Upper lobe of left lung (tissue), 6 donors: ENCODE measurements around the gene PRSS57. TPM values are rescaled to one million over a fixed set of nuclear protein-coding genes. Genes with fewer than 3 reads are reported as not detected.
A peak's percentile ranks its signal among the peaks of the same experiment; 100 is the strongest.

Experiments
- ATAC-seq, 2 donors: fragments of 200-7000 bp; cut with Tn5 transposase; one replicate each; pipeline ENCODE4 v1.9.1; 2022; ENCODE audit warnings: mild to moderate bottlenecking in 2 of 2, moderate library complexity in 2 of 2; ENCODE audit not compliant: low FRiP score in 2 of 2
- DNase-seq, 2 donors: peaks; one replicate each; pipeline ENCODE4 v3.0.0-alpha.2; 2019 to 2020
- H3K27ac ChIP-seq, 4 donors: fragments of 200-600 bp; sonication (generic); one replicate each; pipeline ENCODE4 v1.5.1; 2016 to 2019
- H3K27me3 ChIP-seq, 4 donors: fragments of 200-600 bp; sonication (generic); one replicate each; pipeline ENCODE4 v1.5.1; 2017 to 2019
- H3K36me3 ChIP-seq, 4 donors: fragments of 200-600 bp; sonication (generic); one replicate each; pipeline ENCODE4 v1.5.1; 2016 to 2019
- H3K4me1 ChIP-seq, 4 donors: fragments of 200-600 bp; sonication (generic); one replicate each; pipeline ENCODE4 v1.5.1; 2018 to 2019
- H3K4me3 ChIP-seq, 4 donors: fragments of 200-600 bp; sonication (generic); one replicate each; pipeline ENCODE4 v1.5.1; 2017 to 2019; ENCODE audit warnings: mild to moderate bottlenecking in 2 of 4, moderate library complexity in 1 of 4
- H3K9me3 ChIP-seq, 4 donors: fragments of 200-600 bp; sonication (generic); one replicate each; pipeline ENCODE4 v1.5.1; 2018 to 2019
- CTCF ChIP-seq, 6 experiments: fragments of 450-650 bp in 4 of 6; fragments of 200-600 bp in 2 of 6; sonication (generic) in 2 of 6; IDR thresholded peaks; one replicate each; pipeline ENCODE4 v1.5.1; 2016 to 2019; ENCODE audit warnings: antibody characterized with exemption in 6 of 6
- EP300 ChIP-seq, 4 donors: sonication (generic); formaldehyde crosslinking; IDR thresholded peaks; one replicate each; pipeline ENCODE4 v1.5.1; 2017; ENCODE audit warnings: antibody characterized with exemption in 4 of 4, control low read depth in 2 of 4
- POLR2A ChIP-seq, 4 donors: fragments of 450-650 bp; IDR thresholded peaks; one replicate each; pipeline ENCODE4 v1.5.1; 2016 to 2017; ENCODE audit warnings: antibody characterized with exemption in 4 of 4, mild to moderate bottlenecking in 2 of 4
- POLR2AphosphoS5 ChIP-seq, 2 donors: sonication (generic); formaldehyde crosslinking; IDR thresholded peaks; one replicate each; pipeline ENCODE4 v1.5.1; 2017; ENCODE audit warnings: antibody characterized with exemption in 2 of 2
- WGBS, 2 donors: methylation state at CpG; one replicate each; pipeline ENCODE4 v1.1.5; 2017 to 2018; 5-methylcytosine and 5-hydroxymethylcytosine counted together
- total RNA-seq, 6 donors: library from RNA; depleted of rRNA in 4 of 6; stranded (reverse); fragments of >200 nt in 4 of 6; gene quantifications; one replicate each; pipeline versions ENCODE4 v1.1.0 to v1.2.1, GENCODE V29; 2016 to 2021
- donor health status: DM: no; HTN: no; CAD: no; lungs with moderate emphysema.
- donor health status: DM: no; HTN: yes; CAD: no; lungs with severe emphysema.

Gene PRSS57
- total RNA-seq, 6 donors from 2014 or later = 0.37 to 0.46 TPM; not detected in 4

DNA sequence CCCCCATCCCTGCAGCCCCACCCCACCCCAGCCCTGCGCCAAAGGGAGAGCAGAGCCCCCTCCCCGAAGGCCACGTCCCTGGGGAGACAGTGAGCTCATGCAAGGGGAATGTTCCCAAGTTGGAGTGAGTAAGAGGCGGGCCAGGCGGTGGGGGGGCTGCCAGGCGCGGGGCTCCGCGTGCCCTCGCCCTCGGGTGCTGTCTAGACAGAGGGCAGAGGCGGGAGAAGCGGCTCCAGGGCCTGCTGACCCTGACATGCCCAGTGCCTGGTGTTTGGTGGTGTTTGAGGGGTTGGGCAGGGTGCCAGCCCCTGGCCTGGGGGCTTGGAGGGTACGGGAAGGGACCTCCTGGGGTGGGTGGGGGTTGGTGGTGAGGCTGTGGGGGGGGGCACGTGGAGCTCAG lies 18.1 kb downstream of the PRSS57 start:
- H3K9me3 ChIP-seq = no peaks in the 10 kb centered on the region
- peak overlapping the region; percentile 51 to 77 (median 55) for H3K4me3 ChIP-seq
- DNase-seq (peak; percentile 61 to 92), ATAC-seq (peak; percentile 5 to 24)
- peaks cover 0 to 4% (median 0%) of the 10 kb centered on the region in 4 donors for H3K27me3 ChIP-seq
- peak overlapping the region; percentile 84 to 95 (median 90) for H3K27ac ChIP-seq
- peaks cover 34 to 65% (median 46%) of the 10 kb centered on the region in 4 donors for H3K4me1 ChIP-seq
- 7% methylated on average over 14 of the region's 15 CpGs; no CpG with 5 or more reads in 1 of the 2 donors for WGBS, 2 donors
- H3K36me3 ChIP-seq = peaks cover 0 to 13% (median 0%) of the 10 kb centered on the region in 4 donors
- peak; percentile 62 to 70 for TF ChIP-seq POLR2AphosphoS5 (IDR thresholded peaks at IDR 0.05)
- TF ChIP-seq POLR2A (IDR thresholded peaks at IDR 0.05) = no peak
- peak in 2 of 4 donors; percentile 43 to 72 for TF ChIP-seq EP300 (IDR thresholded peaks at IDR 0.05)
- no peak for TF ChIP-seq CTCF (IDR thresholded peaks at IDR 0.05)

DNA sequence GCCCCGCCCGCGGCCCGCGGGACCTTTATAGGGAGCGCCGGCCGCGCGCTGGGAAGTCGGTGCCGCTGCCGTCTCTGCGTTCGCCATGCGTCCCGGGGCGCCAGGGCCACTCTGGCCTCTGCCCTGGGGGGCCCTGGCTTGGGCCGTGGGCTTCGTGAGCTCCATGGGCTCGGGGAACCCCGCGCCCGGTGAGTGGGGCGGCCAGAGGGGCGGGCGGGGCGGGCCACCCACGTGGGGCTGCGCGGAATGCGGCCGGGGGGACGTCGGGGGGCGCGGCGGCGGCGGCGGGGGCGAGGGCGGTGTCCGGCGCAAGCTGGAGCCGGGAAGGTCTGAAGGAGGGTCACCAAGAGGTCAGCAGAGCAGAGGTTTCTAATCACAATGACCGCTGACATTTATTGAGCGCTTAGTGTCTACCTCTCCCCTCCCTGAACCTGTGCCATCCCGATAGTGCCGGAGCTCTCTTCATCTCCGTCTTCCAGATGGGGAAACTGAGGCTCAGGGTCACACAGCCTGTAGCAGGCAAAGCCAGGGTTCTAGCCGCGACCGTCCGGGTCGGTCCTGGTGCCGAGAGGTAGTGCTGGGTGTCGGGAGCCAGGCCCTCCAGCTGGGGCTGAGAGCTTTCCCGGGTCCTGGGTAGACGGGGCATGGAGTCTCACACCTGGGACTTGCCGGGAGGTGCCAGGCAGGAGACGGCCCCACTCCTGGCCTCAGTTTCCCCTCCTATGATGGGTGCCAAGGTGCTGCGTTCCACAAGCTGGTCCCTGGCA lies 18.7 kb downstream of the PRSS57 start, which contains the start of gene FSTL3:
Gene FSTL3 (plus strand): TSS at position 54 of the 767 bp plus-strand sequence. CDS start 32 bp downstream, at position 86.
- H3K36me3 ChIP-seq = peaks cover 0 to 10% (median 0%) of the 10 kb centered on the region in 4 donors
- H3K4me3 ChIP-seq = peak within 1 kb of the TSS; percentile 51 to 77 (median 55)
- peak within 1 kb of the TSS; percentile 84 to 95 (median 90) for H3K27ac ChIP-seq
- no peaks in the 10 kb centered on the region for H3K9me3 ChIP-seq
- H3K4me1 ChIP-seq = peaks cover 33 to 68% (median 46%) of the 10 kb centered on the region in 4 donors
- peaks cover 0 to 4% (median 0%) of the 10 kb centered on the region in 4 donors for H3K27me3 ChIP-seq
- WGBS, 2 donors = 11 to 22% methylated on average over 14 to 18 of the region's 63 CpGs
- ATAC-seq = no peak
- TF ChIP-seq POLR2A (IDR thresholded peaks at IDR 0.05) (peak in 1 of 4 donors; percentile 40), POLR2AphosphoS5 (IDR thresholded peaks at IDR 0.05) (peak; percentile 55 to 62), EP300 (IDR thresholded peaks at IDR 0.05) (no peak), CTCF (IDR thresholded peaks at IDR 0.05) (no peak)
- DNase-seq = peak in 1 of 2 donors; percentile 92

GRCh38 chr19:676007-676338 lies 19.3 kb downstream of the PRSS57 start:
- WGBS, 2 donors = 22 to 32% methylated on average over 5 to 8 of the region's 31 CpGs
- Histone ChIP-seq H3K9me3 (no peaks in the 10 kb centered on the region), H3K36me3 (peaks cover 0 to 6% (median 0%) of the 10 kb centered on the region in 4 donors), H3K27ac (peak overlapping the region; percentile 65 to 95 (median 86)), H3K4me3 (peak overlapping the region in 3 of 4 donors; percentile 51 to 77 (median 58)), H3K27me3 (peaks cover 0 to 4% (median 0%) of the 10 kb centered on the region in 4 donors), H3K4me1 (peaks cover 28 to 64% (median 41%) of the 10 kb centered on the region in 4 donors)
- TF ChIP-seq CTCF (IDR thresholded peaks at IDR 0.05) (no peak), EP300 (IDR thresholded peaks at IDR 0.05) (no peak), POLR2A (IDR thresholded peaks at IDR 0.05) (no peak), POLR2AphosphoS5 (IDR thresholded peaks at IDR 0.05) (no peak)
- DNase-seq (no peak), ATAC-seq (no peak)

DNA sequence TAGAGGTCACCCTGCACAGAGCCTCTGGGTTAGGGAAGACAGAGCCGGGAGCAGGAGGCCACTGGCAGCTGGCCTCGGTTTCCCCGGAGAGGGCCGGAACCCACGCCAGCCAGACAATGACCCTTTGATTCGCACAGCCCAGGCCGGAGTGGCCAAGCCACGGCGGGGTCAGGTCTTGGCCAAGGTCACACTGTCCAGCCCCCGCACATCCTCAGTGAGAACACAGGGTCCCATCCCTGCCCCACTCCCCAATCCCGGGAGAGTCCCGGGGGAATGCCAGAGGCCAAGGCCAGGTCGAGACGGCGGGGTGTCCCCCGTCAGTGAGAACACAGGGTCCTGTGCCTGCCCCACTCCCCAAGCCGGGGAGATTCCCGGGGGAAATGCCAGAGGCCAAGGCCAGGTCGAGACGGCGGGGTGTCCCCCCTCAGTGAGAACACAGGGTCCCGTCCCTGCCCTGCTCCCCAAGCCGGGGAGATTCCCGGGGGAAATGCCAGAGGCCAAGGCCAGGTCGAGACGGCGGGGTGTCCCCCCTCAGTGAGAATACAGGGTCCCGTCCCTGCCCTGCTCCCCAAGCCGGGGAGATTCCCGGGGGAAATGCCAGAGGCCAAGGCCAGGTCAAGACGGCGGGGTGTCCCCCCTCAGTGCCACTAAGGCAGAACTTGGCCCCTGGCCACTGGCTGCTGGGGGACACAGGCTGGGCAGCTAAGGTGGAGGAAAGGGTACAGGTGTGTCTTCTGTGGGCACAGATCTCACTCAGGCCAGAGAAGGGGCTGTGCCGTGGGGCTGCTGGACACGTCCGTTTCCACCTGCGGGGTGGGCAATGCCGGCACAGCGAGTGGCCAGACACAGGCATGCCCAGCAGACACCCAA lies 20.7 kb downstream of the PRSS57 start:
- ATAC-seq (no peak), DNase-seq (peak in 1 of 2 donors; percentile 76)
- Histone ChIP-seq H3K27ac (peak overlapping the region in 1 of 4 donors; percentile 65), H3K4me1 (peaks cover 25 to 53% (median 38%) of the 10 kb centered on the region in 4 donors), H3K27me3 (peaks cover 0 to 4% (median 0%) of the 10 kb centered on the region in 4 donors), H3K9me3 (no peaks in the 10 kb centered on the region), H3K36me3 (peaks cover 0 to 6% (median 0%) of the 10 kb centered on the region in 4 donors), H3K4me3 (no peak overlapping the region)
- 48 to 73% methylated on average over 23 to 24 of the region's 38 CpGs for WGBS, 2 donors
- TF ChIP-seq POLR2AphosphoS5 (IDR thresholded peaks at IDR 0.05) (no peak), POLR2A (IDR thresholded peaks at IDR 0.05) (no peak), EP300 (IDR thresholded peaks at IDR 0.05) (no peak), CTCF (IDR thresholded peaks at IDR 0.05) (no peak)
